GM23338 (cell line): Measurements from ENCODE around the gene TCTN1. TPM values are rescaled to one million over a fixed set of nuclear protein-coding genes. Genes with fewer than 3 reads are reported as not detected.

ENCODE experiments used
- ATAC-seq: fragments of 200-7000 bp; cut with Tn5 transposase; 3 replicates; pipeline ENCODE4 v1.9.1; 2020
- DNase-seq: peaks from one replicate; pipeline ENCODE4 v3.0.0-alpha.2; 2015; ENCODE audit warnings: low spot score
- H2AFZ ChIP-seq: fragments of 200-600 bp; sonication (generic); 2 replicates; pipeline ENCODE4 v1.8.0; 2016; ENCODE audit warnings: antibody characterized with exemption, mild to moderate bottlenecking, moderate library complexity
- H3F3A ChIP-seq: fragments of 200-600 bp; sonication (generic); replicated peaks from 2 replicates; pipeline ENCODE4 v1.8.0; 2017; ENCODE audit warnings: antibody characterized with exemption, mixed run types, low read depth
- H3K27ac ChIP-seq: fragments of 200-600 bp; sonication (generic); 2 replicates; pipeline ENCODE4 v1.6.1; 2016; ENCODE audit warnings: low read depth
- H3K27me3 ChIP-seq: fragments of 200-600 bp; sonication (generic); 2 replicates; pipeline ENCODE4 v1.8.0; 2016; ENCODE audit warnings: mild to moderate bottlenecking, mixed run types, moderate library complexity; ENCODE audit not compliant: insufficient read depth
- H3K36me3 ChIP-seq: fragments of 200-600 bp; sonication (generic); 2 replicates; pipeline ENCODE4 v1.8.0; 2016; ENCODE audit warnings: mild to moderate bottlenecking; ENCODE audit not compliant: insufficient read depth
- H3K4me1 ChIP-seq: fragments of 200-600 bp; sonication (generic); 2 replicates; pipeline ENCODE4 v1.8.0; 2016; ENCODE audit warnings: mild to moderate bottlenecking, moderate library complexity; ENCODE audit not compliant: insufficient read depth
- H3K4me2 ChIP-seq: fragments of 200-600 bp; sonication (generic); 2 replicates; pipeline ENCODE4 v1.7.1; 2017; ENCODE audit warnings: mixed run types
- H3K4me3 ChIP-seq: fragments of 200-600 bp; sonication (generic); 2 replicates; pipeline ENCODE4 v1.6.1; 2016; ENCODE audit warnings: mixed run types
- H3K79me2 ChIP-seq: fragments of 200-600 bp; sonication (generic); replicated peaks from 2 replicates; pipeline ENCODE4 v1.8.0; 2017; ENCODE audit warnings: mild to moderate bottlenecking; ENCODE audit not compliant: insufficient read depth
- H3K9me2 ChIP-seq: fragments of 200-600 bp; sonication (generic); 2 replicates; pipeline ENCODE4 v1.8.0; 2017; ENCODE audit not compliant: insufficient read depth
- H4K20me1 ChIP-seq: fragments of 200-600 bp; sonication (generic); replicated peaks from 2 replicates; pipeline ENCODE4 v1.8.0; 2017; ENCODE audit warnings: mild to moderate bottlenecking; ENCODE audit not compliant: insufficient read depth
- H3K27ac Mint-ChIP-seq: 2 replicates; pipeline ENCODE4 v1.8.0; 2020; ENCODE audit warnings: inconsistent platforms, mild to moderate bottlenecking, moderate library complexity, mixed read lengths
- H3K27me3 Mint-ChIP-seq: 3 replicates; pipeline ENCODE4 v1.8.0; 2022; ENCODE audit warnings: low read depth, mild to moderate bottlenecking, moderate library complexity, mixed read lengths, inconsistent platforms; ENCODE audit not compliant: insufficient read depth, poor library complexity
- H3K36me3 Mint-ChIP-seq: 3 replicates; pipeline ENCODE4 v1.8.0; 2021; ENCODE audit warnings: low read depth, mild to moderate bottlenecking, inconsistent platforms, moderate library complexity, mixed read lengths
- H3K4me1 Mint-ChIP-seq: 3 replicates; pipeline ENCODE4 v1.8.0; 2020; ENCODE audit warnings: mild to moderate bottlenecking, inconsistent platforms, mixed read lengths
- H3K4me3 Mint-ChIP-seq: 3 replicates; pipeline ENCODE4 v1.8.0; 2021; ENCODE audit warnings: moderate library complexity, mild to moderate bottlenecking, inconsistent platforms, mixed read lengths
- H3K9me3 Mint-ChIP-seq: 3 replicates; pipeline ENCODE4 v1.8.0; 2020; ENCODE audit warnings: moderate library complexity, mild to moderate bottlenecking, inconsistent platforms, mixed read lengths
- JUNB ChIP-seq: IDR thresholded peaks from one replicate; pipeline ENCODE4 v1.6.1; 2016; ENCODE audit warnings: antibody characterized with exemption; ENCODE audit not compliant: unreplicated experiment
- NANOG ChIP-seq: IDR thresholded peaks from 2 replicates; pipeline ENCODE4 v1.6.1; 2016; ENCODE audit warnings: antibody characterized with exemption, borderline replicate concordance
- POLR2AphosphoS5 ChIP-seq: IDR thresholded peaks from 2 replicates; pipeline ENCODE4 v1.6.1; 2016; ENCODE audit warnings: antibody characterized with exemption, low read depth
- STAT1 ChIP-seq: IDR thresholded peaks from one replicate; pipeline ENCODE4 v1.6.1; 2016; ENCODE audit warnings: antibody characterized with exemption; ENCODE audit not compliant: unreplicated experiment
- ZNF114 ChIP-seq: fragments of 250-450 bp; sonication (Bioruptor Pico); IDR thresholded peaks from 2 replicates; pipeline ENCODE4 v1.5.0; 2020; ENCODE audit warnings: mild to moderate bottlenecking, moderate library complexity
- ZNF331 ChIP-seq: fragments of 250-450 bp; sonication (Bioruptor Pico); IDR thresholded peaks from 2 replicates; pipeline ENCODE4 v1.5.0; 2020; ENCODE audit warnings: low read depth, mild to moderate bottlenecking, moderate library complexity
- ZNF462 ChIP-seq: fragments of 250-450 bp; sonication (Bioruptor Pico); IDR thresholded peaks from 2 replicates; pipeline ENCODE4 v1.5.0; 2020; ENCODE audit warnings: mild to moderate bottlenecking, moderate library complexity
- polyA plus RNA-seq: library from polyadenylated mRNA; unstranded; fragments of >200 nt; fragmentation: Nextera tagmentation; extraction: Ambion mirVana; gene quantifications from 2 replicates; pipeline ENCODE4 v1.2.1, GENCODE V29; 2016
- total RNA-seq: library from RNA; depleted of rRNA; stranded (reverse); fragments of >200 nt; shearing (Covaris generic); gene quantifications from 2 replicates; pipeline ENCODE4 v1.2.3, GENCODE V29; 2014

The TCTN1 gene
- total and polyA plus RNA-seq, 2 experiments from 2014 or later, result 10.6 to 12.4 TPM

- no peak for TF ChIP-seq POLR2AphosphoS5
Observed at GRCh38 chr12:110636516-110636915, 22.6 kb downstream of the TCTN1 start (continued).

- Histone ChIP-seq H3K36me3 (no peaks in the 10 kb centered on the region), H4K20me1 (no peaks in the 10 kb centered on the region), H3K9me2 (no peaks in the 10 kb centered on the region), H3F3A (no peaks in the 10 kb centered on the region), H2AFZ (no peak overlapping the region), H3K4me2 (no peak overlapping the region), H3K27me3 (no peaks in the 10 kb centered on the region), H3K4me3 (no peak overlapping the region), H3K79me2 (no peaks in the 10 kb centered on the region), H3K4me1 (no peaks in the 10 kb centered on the region), H3K27ac (no peak overlapping the region)
- Mint-ChIP-seq H3K9me3 (no peaks in the 10 kb centered on the region), H3K4me1 (peaks cover 8% of the 10 kb centered on the region), H3K27me3 (peaks cover 6% of the 10 kb centered on the region), H3K4me3 (no peak overlapping the region), H3K36me3 (no peaks in the 10 kb centered on the region), H3K27ac (no peak overlapping the region)
- no peak for ATAC-seq
- no peak for DNase-seq
- no peak for TF ChIP-seq ZNF114 (CRISPR knock-in tag)
- TF ChIP-seq JUNB, result no peak
- TF ChIP-seq ZNF462, result no peak
- TF ChIP-seq STAT1, result no peak
Observed at GRCh38 chr12:110637869-110638441, 24.0 kb downstream of the TCTN1 start.

- Mint-ChIP-seq H3K4me3 (no peak overlapping the region), H3K9me3 (no peaks in the 10 kb centered on the region), H3K27me3 (peaks cover 6% of the 10 kb centered on the region), H3K4me1 (peaks cover 8% of the 10 kb centered on the region), H3K36me3 (no peaks in the 10 kb centered on the region), H3K27ac (no peak overlapping the region)
- DNase-seq (no peak), ATAC-seq (no peak)
- Histone ChIP-seq H2AFZ (no peak overlapping the region), H3K27ac (no peak overlapping the region), H3F3A (no peaks in the 10 kb centered on the region), H3K4me3 (no peak overlapping the region), H3K79me2 (no peaks in the 10 kb centered on the region), H3K27me3 (no peaks in the 10 kb centered on the region), H3K4me2 (no peak overlapping the region), H3K4me1 (no peaks in the 10 kb centered on the region), H3K9me2 (no peaks in the 10 kb centered on the region), H4K20me1 (no peaks in the 10 kb centered on the region), H3K36me3 (no peaks in the 10 kb centered on the region)
- no peak for TF ChIP-seq STAT1
- no peak for TF ChIP-seq ZNF331 (CRISPR knock-in tag)
- no peak for TF ChIP-seq NANOG
- TF ChIP-seq ZNF114 (CRISPR knock-in tag), result no peak
- no peak for TF ChIP-seq POLR2AphosphoS5
Observed at GRCh38 chr12:110638796-110639195, 24.9 kb downstream of the TCTN1 start.
